Measurements from ENCODE around the gene NPR2. TPM values are rescaled to one million over a fixed set of nuclear protein-coding genes. Genes with fewer than 3 reads are reported as not detected.

The NPR2 gene
- polyA plus RNA-seq, 2 of the 4 experiments (the other 2 are of a cell fraction) = 7.8 to 18.8 TPM

- TF ChIP-seq CTCF (IDR thresholded peaks at IDR 0.05) (no peak), RARB (CRISPR knock-in tag; IDR thresholded peaks at IDR 0.05) (no peak), FOSB (CRISPR knock-in tag; IDR thresholded peaks at IDR 0.05) (no peak), KDM1A (IDR thresholded peaks at IDR 0.05; ENCODE audit: low read depth) (no peak)
These were observed 16.3 kb upstream of the NPR2 start (continued) for GRCh38 chr9:35774907-35775635.

GRCh38 chr9:35776018-35776417 lies 15.4 kb upstream of the NPR2 start:
- Histone ChIP-seq H3K9me3 (no peaks in the 10 kb centered on the region), H3K4me2 (no peak overlapping the region), H3K27ac (no peak overlapping the region), H3K4me3 (no peak overlapping the region), H3K4me1 (peaks cover 14% of the 10 kb centered on the region)
- 91% methylated on average over 4 of the region's 4 CpGs for WGBS (ENCODE audit: missing lambda C conversion rate)
- no peak for FAIRE-seq
- POLR2A ChIA-PET = no interaction called here
- CTCF ChIA-PET = interaction anchor here (1.1 to 13.6 kb wide), 4 partner anchors 12 to 134 kb away, joined by 3 to 122 read pairs (median 6); no protein-coding TSS in a partner anchor
- ATAC-seq = no peak
- no peak for DNase-seq (ENCODE audit: low read depth in 1 of 2, low spot score in 1 of 2)
- TF ChIP-seq EP300 (IDR thresholded peaks at IDR 0.05) (no peak), GATA3 (IDR thresholded peaks at IDR 0.05; ENCODE audit: borderline replicate concordance) (no peak), RCOR1 (IDR thresholded peaks at IDR 0.05; ENCODE audit: low read depth, low read length) (no peak), ZC3H11A (IDR thresholded peaks at IDR 0.05) (no peak), RAD21 (conservative IDR thresholded peaks at IDR 0.05 in 1 of 2, IDR thresholded peaks at IDR 0.05 in 1 of 2) (no peak), POLR2AphosphoS2 (conservative IDR thresholded peaks at IDR 0.05; ENCODE audit: low read length) (no peak), EHF (CRISPR knock-in tag; IDR thresholded peaks at IDR 0.05) (no peak), RFX5 (IDR thresholded peaks at IDR 0.05) (no peak), E2F6 (IDR thresholded peaks at IDR 0.05; ENCODE audit: borderline replicate concordance, low read depth) (no peak), HOXB13 (CRISPR knock-in tag; IDR thresholded peaks at IDR 0.05; ENCODE audit: low read depth) (no peak), CBX8 (IDR thresholded peaks at IDR 0.05) (no peak)

- TF ChIP-seq HOXB5 (CRISPR knock-in tag; IDR thresholded peaks at IDR 0.05) (no peak), CBX8 (IDR thresholded peaks at IDR 0.05) (no peak), EHF (CRISPR knock-in tag; IDR thresholded peaks at IDR 0.05) (no peak), ZFP36 (IDR thresholded peaks at IDR 0.05; ENCODE audit: borderline replicate concordance, partially characterized antibody) (no peak), CEBPB (IDR thresholded peaks at IDR 0.05) (no peak), CBX2 (IDR thresholded peaks at IDR 0.05; ENCODE audit: borderline replicate concordance, low read depth) (no peak), PHF8 (IDR thresholded peaks at IDR 0.05; ENCODE audit: borderline replicate concordance, low read depth) (no peak)
- FAIRE-seq = no peak
- ChIA-PET CTCF (interaction anchor here (1.6 to 13.6 kb wide), 4 partner anchors 11 to 116 kb away, joined by 3 to 122 read pairs (median 9); no protein-coding TSS in a partner anchor), POLR2A (no interaction called here)
- no peak for ATAC-seq
- 93% methylated on average over 3 of the region's 3 CpGs for WGBS (ENCODE audit: missing lambda C conversion rate)
- no peak for DNase-seq (ENCODE audit: low read depth in 1 of 2, low spot score in 1 of 2)
- Histone ChIP-seq H3K27ac (no peak overlapping the region), H3K9me3 (no peaks in the 10 kb centered on the region), H3K4me1 (no peaks in the 10 kb centered on the region), H3K4me2 (no peak overlapping the region), H3K4me3 (no peak overlapping the region)
These were observed 12.9 kb upstream of the NPR2 start for GRCh38 chr9:35778496-35778895.

Measured in A549 (cell line).